WTC11 (cell line): ENCODE measurements around the gene TSPAN5. TPM values are rescaled to one million over a fixed set of nuclear protein-coding genes. Genes with fewer than 3 reads are reported as not detected.

Experiments used
- ATAC-seq: fragments of 200-7000 bp; cut with Tn5 transposase; 2 replicates; pipeline ENCODE4 v1.10.0; 2021; ENCODE audit warnings: mild to moderate bottlenecking, moderate library complexity
- CTCF ChIA-PET: fragments of 300-600 bp; sonication (Branson Sonifier 250); formaldehyde crosslinking; loops from one replicate; lab custom pipeline; 2021; ENCODE audit warnings: antibody characterized with exemption; lab: Charles Lee
- POLR2A ChIA-PET: fragments of 350-600 bp; sonication (Branson Sonifier 250); formaldehyde crosslinking; loops from one replicate; lab custom pipeline; 2021; ENCODE audit warnings: antibody characterized with exemption; lab: Charles Lee
- DNase-seq: peaks from one replicate; pipeline ENCODE4 v3.0.0; 2021; ENCODE audit warnings: low spot score
- H3K27ac Mint-ChIP-seq: 2 replicates; pipeline ENCODE4 v1.8.0; 2021; ENCODE audit warnings: mixed read lengths
- H3K27me3 Mint-ChIP-seq: 2 replicates; pipeline ENCODE4 v1.8.0; 2021; ENCODE audit warnings: low read depth, mild to moderate bottlenecking, moderate library complexity, mixed read lengths
- H3K36me3 Mint-ChIP-seq: 2 replicates; pipeline ENCODE4 v1.8.0; 2021; ENCODE audit warnings: mixed read lengths
- H3K4me1 Mint-ChIP-seq: 2 replicates; pipeline ENCODE4 v1.8.0; 2022; ENCODE audit warnings: mixed read lengths
- H3K4me3 Mint-ChIP-seq: 2 replicates; pipeline ENCODE4 v1.8.0; 2021; ENCODE audit warnings: mild to moderate bottlenecking, moderate library complexity, mixed read lengths
- H3K9me3 Mint-ChIP-seq: 2 replicates; pipeline ENCODE4 v1.8.0; 2021; ENCODE audit warnings: mixed read lengths
- CDX4 ChIP-seq: fragments of 250-450 bp; sonication (Bioruptor Pico); IDR thresholded peaks from 2 replicates; pipeline ENCODE4 v1.9.0; 2021; ENCODE audit warnings: moderate library complexity, mild to moderate bottlenecking, inconsistent platforms, borderline replicate concordance
- E2F5 ChIP-seq: sonication (generic); formaldehyde crosslinking; IDR thresholded peaks from 2 replicates; pipeline ENCODE4 v1.8.1; 2022; ENCODE audit warnings: mild to moderate bottlenecking, moderate library complexity, missing genetic modification reagents
- EMX1 ChIP-seq: fragments of 250-450 bp; sonication (Bioruptor Pico); IDR thresholded peaks from 2 replicates; pipeline ENCODE4 v1.8.0; 2021; ENCODE audit warnings: mild to moderate bottlenecking
- ESRRA ChIP-seq: sonication (generic); formaldehyde crosslinking; IDR thresholded peaks from 2 replicates; pipeline ENCODE4 v1.8.1; 2022; ENCODE audit warnings: mild to moderate bottlenecking, missing genetic modification reagents, borderline replicate concordance
- ETV6 ChIP-seq: sonication (generic); formaldehyde crosslinking; IDR thresholded peaks from 2 replicates; pipeline ENCODE4 v1.8.1; 2022; ENCODE audit warnings: mild to moderate bottlenecking, missing genetic modification reagents
- FOXJ3 ChIP-seq: sonication (generic); formaldehyde crosslinking; IDR thresholded peaks from 2 replicates; pipeline ENCODE4 v1.9.0; 2021; ENCODE audit warnings: missing genetic modification reagents, mild to moderate bottlenecking, borderline replicate concordance
- HMGA2 ChIP-seq: fragments of 250-450 bp; sonication (Bioruptor Pico); IDR thresholded peaks from 2 replicates; pipeline ENCODE4 v1.4.0; 2021; ENCODE audit warnings: mild to moderate bottlenecking, moderate library complexity
- KAT7 ChIP-seq: sonication (generic); formaldehyde crosslinking; IDR thresholded peaks from 2 replicates; pipeline ENCODE4 v1.8.1; 2023; ENCODE audit warnings: missing genetic modification reagents, mild to moderate bottlenecking, borderline replicate concordance
- MAX ChIP-seq: sonication (generic); formaldehyde crosslinking; IDR thresholded peaks from 2 replicates; pipeline ENCODE4 v1.8.0; 2022; ENCODE audit warnings: mild to moderate bottlenecking, missing genetic modification reagents
- MXD4 ChIP-seq: fragments of 250-450 bp; sonication (Bioruptor Pico); IDR thresholded peaks from 2 replicates; pipeline ENCODE4 v1.8.0; 2021; ENCODE audit warnings: mild to moderate bottlenecking, moderate library complexity, borderline replicate concordance
- NR3C1 ChIP-seq: sonication (generic); formaldehyde crosslinking; conservative IDR thresholded peaks from 2 replicates; pipeline ENCODE4 v1.8.1; 2023; ENCODE audit warnings: low read depth, mild to moderate bottlenecking, missing genetic modification reagents
- OVOL2 ChIP-seq: fragments of 250-450 bp; sonication (Bioruptor Pico); IDR thresholded peaks from 2 replicates; pipeline ENCODE4 v1.9.0; 2021; ENCODE audit warnings: mild to moderate bottlenecking, borderline replicate concordance
- PREB ChIP-seq: sonication (generic); formaldehyde crosslinking; IDR thresholded peaks from 2 replicates; pipeline ENCODE4 v1.8.1; 2022; ENCODE audit warnings: mild to moderate bottlenecking, missing genetic modification reagents, moderate library complexity, borderline replicate concordance
- SMAD4 ChIP-seq: sonication (generic); formaldehyde crosslinking; IDR thresholded peaks from 2 replicates; pipeline ENCODE4 v1.8.0; 2022; ENCODE audit warnings: mild to moderate bottlenecking, missing genetic modification reagents
- SP1 ChIP-seq: sonication (generic); formaldehyde crosslinking; conservative IDR thresholded peaks from 2 replicates; pipeline ENCODE4 v1.8.1; 2022; ENCODE audit warnings: missing genetic modification reagents
- STAT6 ChIP-seq: sonication (generic); formaldehyde crosslinking; conservative IDR thresholded peaks from 2 replicates; pipeline ENCODE4 v1.8.1; 2023; ENCODE audit warnings: mild to moderate bottlenecking, low read depth, missing genetic modification reagents, moderate library complexity
- TP53 ChIP-seq: sonication (generic); formaldehyde crosslinking; IDR thresholded peaks from 2 replicates; pipeline ENCODE4 v1.8.1; 2023; ENCODE audit warnings: mild to moderate bottlenecking, missing genetic modification reagents
- ZBTB43 ChIP-seq: sonication (generic); formaldehyde crosslinking; IDR thresholded peaks from 2 replicates; pipeline ENCODE4 v1.8.1; 2023; ENCODE audit warnings: mild to moderate bottlenecking, missing genetic modification reagents
- ZNF138 ChIP-seq: sonication (generic); formaldehyde crosslinking; conservative IDR thresholded peaks from 2 replicates; pipeline ENCODE4 v1.8.1; 2022; ENCODE audit warnings: mild to moderate bottlenecking, moderate library complexity, missing genetic modification reagents
- ZNF263 ChIP-seq: sonication (generic); formaldehyde crosslinking; IDR thresholded peaks from 2 replicates; pipeline ENCODE4 v1.8.1; 2022; ENCODE audit warnings: low read depth, mild to moderate bottlenecking, moderate library complexity, missing genetic modification reagents
- ZNF416 ChIP-seq: fragments of 250-450 bp; sonication (Bioruptor Pico); IDR thresholded peaks from 2 replicates; pipeline ENCODE4 v1.9.0; 2021; ENCODE audit warnings: mild to moderate bottlenecking, inconsistent platforms
- ZNF671 ChIP-seq: fragments of 250-450 bp; sonication (Bioruptor Pico); IDR thresholded peaks from 2 replicates; pipeline ENCODE4 v1.8.0; 2021; ENCODE audit warnings: mild to moderate bottlenecking
- total RNA-seq: library from RNA; stranded (reverse); gene quantifications from 3 replicates; pipeline ENCODE4 v1.2.3, GENCODE V29; 2021
- TF ChIP-seq, protein P1 (sequence below): sonication (generic); formaldehyde crosslinking; IDR thresholded peaks from 2 replicates; pipeline ENCODE4 v1.8.1; 2022; ENCODE audit warnings: low read depth, mild to moderate bottlenecking, moderate library complexity, missing genetic modification reagents, borderline replicate concordance
- TF ChIP-seq, protein P2 (sequence below): sonication (generic); formaldehyde crosslinking; IDR thresholded peaks from 2 replicates; pipeline ENCODE4 v1.8.1; 2022; ENCODE audit warnings: low read depth, missing genetic modification reagents, borderline replicate concordance

Gene TSPAN5
- total RNA-seq, 1 experiment from 2014 or later, result 22.7 TPM

GRCh38 chr4:98508248-98508647, 150.2 kb downstream of the TSPAN5 start:
- no peak for DNase-seq
- ChIA-PET POLR2A (no interaction called here), CTCF (interaction anchor here (0.6 kb wide), 1 partner anchor 123 kb away, joined by 3 read pairs; no protein-coding TSS in a partner anchor)
- no peak for ATAC-seq
- H3K4me3 Mint-ChIP-seq, result no peak overlapping the region
- TF ChIP-seq OVOL2 (CRISPR knock-in tag) (no peak), ETV6 (CRISPR knock-in tag) (no peak), ZNF671 (CRISPR knock-in tag) (no peak), MAX (CRISPR knock-in tag) (no peak), CDX4 (CRISPR knock-in tag) (no peak), STAT6 (CRISPR knock-in tag) (no peak), EMX1 (no peak)
- no peaks in the 10 kb centered on the region for H3K27me3 Mint-ChIP-seq
- H3K36me3 Mint-ChIP-seq, result peaks cover 4% of the 10 kb centered on the region; the same call in 1 of the 2 replicates
- no peak overlapping the region for H3K27ac Mint-ChIP-seq
- H3K9me3 Mint-ChIP-seq, result no peaks in the 10 kb centered on the region
- peaks cover 44% of the 10 kb centered on the region for H3K4me1 Mint-ChIP-seq

GRCh38 chr4:98507299-98507698, 151.1 kb downstream of the TSPAN5 start:
- DNase-seq (no peak), ATAC-seq (no peak)
- CTCF ChIA-PET, result interaction anchor here (0.7 to 2.1 kb wide), 14 partner anchors 9 to 279 kb away, joined by 3 to 18 read pairs (median 4); partner anchors contain the start of gene TSPAN5
- no peaks in the 10 kb centered on the region for H3K27me3 Mint-ChIP-seq
- H3K36me3 Mint-ChIP-seq, result peaks cover 4% of the 10 kb centered on the region; the same call in 1 of the 2 replicates
- no peaks in the 10 kb centered on the region for H3K9me3 Mint-ChIP-seq
- H3K4me3 Mint-ChIP-seq, result no peak overlapping the region
- POLR2A ChIA-PET, result interaction anchor here (0.6 kb wide), 1 partner anchor 20 kb away, joined by 3 read pairs; no protein-coding TSS in a partner anchor
- TF ChIP-seq FOXJ3 (CRISPR knock-in tag) (no peak), HMGA2 (CRISPR knock-in tag) (no peak), PREB (CRISPR knock-in tag) (no peak), MXD4 (CRISPR knock-in tag) (no peak), NR3C1 (CRISPR knock-in tag) (no peak), ZNF138 (no peak), SP1 (CRISPR knock-in tag) (no peak), SMAD4 (CRISPR knock-in tag) (no peak), KAT7 (CRISPR knock-in tag) (no peak), ESRRA (CRISPR knock-in tag) (no peak), E2F5 (CRISPR knock-in tag) (no peak), ZNF263 (no peak), TP53 (CRISPR knock-in tag) (no peak), ETV6 (CRISPR knock-in tag) (no peak), ZNF416 (CRISPR knock-in tag) (no peak), ZBTB43 (CRISPR knock-in tag) (no peak)
- TF ChIP-seq, protein P1, sequence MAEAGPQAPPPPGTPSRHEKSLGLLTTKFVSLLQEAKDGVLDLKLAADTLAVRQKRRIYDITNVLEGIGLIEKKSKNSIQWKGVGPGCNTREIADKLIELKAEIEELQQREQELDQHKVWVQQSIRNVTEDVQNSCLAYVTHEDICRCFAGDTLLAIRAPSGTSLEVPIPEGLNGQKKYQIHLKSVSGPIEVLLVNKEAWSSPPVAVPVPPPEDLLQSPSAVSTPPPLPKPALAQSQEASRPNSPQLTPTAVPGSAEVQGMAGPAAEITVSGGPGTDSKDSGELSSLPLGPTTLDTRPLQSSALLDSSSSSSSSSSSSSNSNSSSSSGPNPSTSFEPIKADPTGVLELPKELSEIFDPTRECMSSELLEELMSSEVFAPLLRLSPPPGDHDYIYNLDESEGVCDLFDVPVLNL (CRISPR knock-in tag), result no peak
- TF ChIP-seq, protein P2, sequence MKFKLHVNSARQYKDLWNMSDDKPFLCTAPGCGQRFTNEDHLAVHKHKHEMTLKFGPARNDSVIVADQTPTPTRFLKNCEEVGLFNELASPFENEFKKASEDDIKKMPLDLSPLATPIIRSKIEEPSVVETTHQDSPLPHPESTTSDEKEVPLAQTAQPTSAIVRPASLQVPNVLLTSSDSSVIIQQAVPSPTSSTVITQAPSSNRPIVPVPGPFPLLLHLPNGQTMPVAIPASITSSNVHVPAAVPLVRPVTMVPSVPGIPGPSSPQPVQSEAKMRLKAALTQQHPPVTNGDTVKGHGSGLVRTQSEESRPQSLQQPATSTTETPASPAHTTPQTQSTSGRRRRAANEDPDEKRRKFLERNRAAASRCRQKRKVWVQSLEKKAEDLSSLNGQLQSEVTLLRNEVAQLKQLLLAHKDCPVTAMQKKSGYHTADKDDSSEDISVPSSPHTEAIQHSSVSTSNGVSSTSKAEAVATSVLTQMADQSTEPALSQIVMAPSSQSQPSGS (CRISPR knock-in tag), result no peak
- no peak overlapping the region for H3K27ac Mint-ChIP-seq
- peaks cover 38% of the 10 kb centered on the region for H3K4me1 Mint-ChIP-seq
